ENCODE results near the gene RASL12.

DNA sequence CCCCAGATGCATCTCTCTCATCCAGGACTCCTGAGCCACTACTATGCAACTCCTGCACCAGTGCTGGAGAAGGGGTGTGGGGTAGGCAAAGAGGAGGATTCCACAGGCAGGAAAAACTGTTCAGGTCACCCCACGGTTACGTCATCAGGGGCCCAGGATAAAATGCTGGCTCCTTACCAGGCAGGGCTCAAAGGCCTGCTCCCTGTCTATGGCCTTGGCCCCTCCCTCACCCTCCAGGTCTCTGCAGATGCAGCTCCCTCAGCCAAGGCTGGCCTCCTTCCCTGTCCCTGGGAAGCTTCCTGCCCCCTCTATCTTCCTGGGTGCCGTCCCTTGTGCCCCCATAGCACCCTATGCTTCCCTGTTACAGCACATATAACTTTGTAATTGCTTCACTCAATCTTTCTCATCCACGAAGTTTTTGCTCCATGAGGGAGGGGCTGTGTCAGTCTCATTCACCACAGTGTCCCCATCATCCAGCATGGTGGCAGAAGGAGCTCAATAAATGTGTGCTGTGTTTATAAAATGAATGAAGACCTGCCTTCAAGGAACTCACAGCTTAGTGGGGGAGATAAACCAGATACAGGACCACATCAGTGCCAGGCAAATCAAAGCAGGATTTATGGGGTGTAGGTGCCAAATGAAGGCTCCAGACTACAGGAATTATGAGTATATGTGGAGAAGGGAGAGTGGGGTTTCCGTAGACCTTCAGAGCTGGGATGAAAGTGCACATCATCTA, 27.4 kb upstream of the RASL12 start:
- TF ChIP-seq, protein P1, sequence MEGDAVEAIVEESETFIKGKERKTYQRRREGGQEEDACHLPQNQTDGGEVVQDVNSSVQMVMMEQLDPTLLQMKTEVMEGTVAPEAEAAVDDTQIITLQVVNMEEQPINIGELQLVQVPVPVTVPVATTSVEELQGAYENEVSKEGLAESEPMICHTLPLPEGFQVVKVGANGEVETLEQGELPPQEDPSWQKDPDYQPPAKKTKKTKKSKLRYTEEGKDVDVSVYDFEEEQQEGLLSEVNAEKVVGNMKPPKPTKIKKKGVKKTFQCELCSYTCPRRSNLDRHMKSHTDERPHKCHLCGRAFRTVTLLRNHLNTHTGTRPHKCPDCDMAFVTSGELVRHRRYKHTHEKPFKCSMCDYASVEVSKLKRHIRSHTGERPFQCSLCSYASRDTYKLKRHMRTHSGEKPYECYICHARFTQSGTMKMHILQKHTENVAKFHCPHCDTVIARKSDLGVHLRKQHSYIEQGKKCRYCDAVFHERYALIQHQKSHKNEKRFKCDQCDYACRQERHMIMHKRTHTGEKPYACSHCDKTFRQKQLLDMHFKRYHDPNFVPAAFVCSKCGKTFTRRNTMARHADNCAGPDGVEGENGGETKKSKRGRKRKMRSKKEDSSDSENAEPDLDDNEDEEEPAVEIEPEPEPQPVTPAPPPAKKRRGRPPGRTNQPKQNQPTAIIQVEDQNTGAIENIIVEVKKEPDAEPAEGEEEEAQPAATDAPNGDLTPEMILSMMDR (conservative IDR thresholded peaks at IDR 0.05; ENCODE audit: low read depth, low read length), result no peak
- TF ChIP-seq ELK1 (IDR thresholded peaks at IDR 0.05; ENCODE audit: borderline replicate concordance, low read depth, low read length) (no peak), POLR2A (IDR thresholded peaks at IDR 0.05; ENCODE audit: low read depth, low read length) (no peak), CHD1 (IDR thresholded peaks at IDR 0.05; ENCODE audit: low read depth, low read length) (no peak), MAFK (IDR thresholded peaks at IDR 0.05; ENCODE audit: low read depth, low read length) (no peak), RCOR1 (IDR thresholded peaks at IDR 0.05; ENCODE audit: insufficient replicate concordance, low read length) (no peak), MXI1 (IDR thresholded peaks at IDR 0.05; ENCODE audit: borderline replicate concordance, low read depth, low read length) (no peak), RAD21 (IDR thresholded peaks at IDR 0.05; ENCODE audit: low read length) (no peak), RFX5 (IDR thresholded peaks at IDR 0.05; ENCODE audit: low read depth, low read length) (no peak), BHLHE40 (IDR thresholded peaks at IDR 0.05; ENCODE audit: low read depth, low read length) (no peak)
- TF ChIP-seq, protein P2, sequence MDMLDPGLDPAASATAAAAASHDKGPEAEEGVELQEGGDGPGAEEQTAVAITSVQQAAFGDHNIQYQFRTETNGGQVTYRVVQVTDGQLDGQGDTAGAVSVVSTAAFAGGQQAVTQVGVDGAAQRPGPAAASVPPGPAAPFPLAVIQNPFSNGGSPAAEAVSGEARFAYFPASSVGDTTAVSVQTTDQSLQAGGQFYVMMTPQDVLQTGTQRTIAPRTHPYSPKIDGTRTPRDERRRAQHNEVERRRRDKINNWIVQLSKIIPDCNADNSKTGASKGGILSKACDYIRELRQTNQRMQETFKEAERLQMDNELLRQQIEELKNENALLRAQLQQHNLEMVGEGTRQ (IDR thresholded peaks at IDR 0.05; ENCODE audit: low read depth, low read length), result no peak

All from IMR-90 (cell line).